Measurements from ENCODE around the gene TPSG1.
"Not testable (repeated sequence)": the region's sequence is repeated elsewhere in the genome, so short reads cannot be mapped to it uniquely, and the experiment has no call there.

Gene TPSG1

GRCh38 chr16:1241081-1241480 lies 16.0 kb upstream of the TPSG1 start:
- H3K18ac ChIP-seq (ENCODE audit: low read length); DNase-seq; H3K36me3 ChIP-seq (ENCODE audit: control insufficient read depth, insufficient read depth, low read length); H2BK15ac ChIP-seq (replicated peaks; ENCODE audit: low read depth); H3K4ac ChIP-seq (ENCODE audit: low read depth, low read length); H3K27ac ChIP-seq (ENCODE audit: low read depth, low read length); H3K4me3 ChIP-seq (ENCODE audit: low read length); H3K4me2 ChIP-seq (ENCODE audit: low read length); H2BK5ac ChIP-seq (ENCODE audit: low read length); H3K23ac ChIP-seq (ENCODE audit: low read length); H3K79me2 ChIP-seq (ENCODE audit: control insufficient read depth, insufficient read depth, low read length); H2AK5ac ChIP-seq (ENCODE audit: low read length); H4K8ac ChIP-seq (ENCODE audit: low read depth, low read length); H4K5ac ChIP-seq (ENCODE audit: low read length); H2BK120ac ChIP-seq (ENCODE audit: low read depth, low read length); H3K79me1 ChIP-seq (ENCODE audit: low read length); H3K56ac ChIP-seq (ENCODE audit: low read length); H3K9ac ChIP-seq (ENCODE audit: low read length); H3K4me1 ChIP-seq (ENCODE audit: control insufficient read depth, low read depth, low read length); H3K27me3 ChIP-seq (ENCODE audit: insufficient read depth, low read length, poor library complexity): not testable (repeated sequence)
- WGBS (ENCODE audit: extremely low coverage, insufficient coverage, low lambda C conversion rate): no CpG with 5 or more reads among the region's 15 CpGs

GRCh38 chr16:1240436-1240835 lies 15.4 kb upstream of the TPSG1 start, which contains the start of gene TPSAB1:
Gene TPSAB1, plus strand, starts transcription at chr16:1240705. Its CDS starts 234 bp downstream, at chr16:1240939.
- H3K36me3 ChIP-seq (ENCODE audit: control insufficient read depth, insufficient read depth, low read length): not testable (repeated sequence)

GRCh38 chr16:1239575-1239974 lies 14.5 kb upstream of the TPSG1 start:
- not testable (repeated sequence) for H3K56ac ChIP-seq (ENCODE audit: low read length); H3K79me1 ChIP-seq (ENCODE audit: low read length); DNase-seq; H3K4me1 ChIP-seq (ENCODE audit: control insufficient read depth, low read depth, low read length); H2AK5ac ChIP-seq (ENCODE audit: low read length); H3K4ac ChIP-seq (ENCODE audit: low read depth, low read length); H3K27ac ChIP-seq (ENCODE audit: low read depth, low read length); H3K18ac ChIP-seq (ENCODE audit: low read length); H2BK15ac ChIP-seq (replicated peaks; ENCODE audit: low read depth); H3K9ac ChIP-seq (ENCODE audit: low read length); H3K27me3 ChIP-seq (ENCODE audit: insufficient read depth, low read length, poor library complexity); H3K36me3 ChIP-seq (ENCODE audit: control insufficient read depth, insufficient read depth, low read length); H2BK120ac ChIP-seq (ENCODE audit: low read depth, low read length); H4K5ac ChIP-seq (ENCODE audit: low read length); H3K79me2 ChIP-seq (ENCODE audit: control insufficient read depth, insufficient read depth, low read length); H4K8ac ChIP-seq (ENCODE audit: low read depth, low read length); H2BK5ac ChIP-seq (ENCODE audit: low read length); H3K23ac ChIP-seq (ENCODE audit: low read length); H3K4me2 ChIP-seq (ENCODE audit: low read length); H3K4me3 ChIP-seq (ENCODE audit: low read length)
- WGBS (ENCODE audit: extremely low coverage, insufficient coverage, low lambda C conversion rate): no CpG with 5 or more reads among the region's 9 CpGs

More at GRCh38 chr16:1240436-1240835, 15.4 kb upstream of the TPSG1 start, which contains the start of gene TPSAB1:
- H3K27ac ChIP-seq (ENCODE audit: low read depth, low read length); H3K4ac ChIP-seq (ENCODE audit: low read depth, low read length); H2AK5ac ChIP-seq (ENCODE audit: low read length); H2BK5ac ChIP-seq (ENCODE audit: low read length); DNase-seq; H2BK15ac ChIP-seq (replicated peaks; ENCODE audit: low read depth); H3K23ac ChIP-seq (ENCODE audit: low read length); H4K5ac ChIP-seq (ENCODE audit: low read length); H3K27me3 ChIP-seq (ENCODE audit: insufficient read depth, low read length, poor library complexity); H3K79me1 ChIP-seq (ENCODE audit: low read length); H3K56ac ChIP-seq (ENCODE audit: low read length); H2BK120ac ChIP-seq (ENCODE audit: low read depth, low read length); H3K4me2 ChIP-seq (ENCODE audit: low read length); H4K8ac ChIP-seq (ENCODE audit: low read depth, low read length); H3K79me2 ChIP-seq (ENCODE audit: control insufficient read depth, insufficient read depth, low read length); H3K4me3 ChIP-seq (ENCODE audit: low read length); H3K4me1 ChIP-seq (ENCODE audit: control insufficient read depth, low read depth, low read length); H3K9ac ChIP-seq (ENCODE audit: low read length); H3K18ac ChIP-seq (ENCODE audit: low read length): not testable (repeated sequence)
- no CpG with 5 or more reads among the region's 12 CpGs for WGBS (ENCODE audit: extremely low coverage, insufficient coverage, low lambda C conversion rate)

GRCh38 chr16:1238909-1239308 lies 13.8 kb upstream of the TPSG1 start:
- not testable (repeated sequence) for H3K79me2 ChIP-seq (ENCODE audit: control insufficient read depth, insufficient read depth, low read length); H4K5ac ChIP-seq (ENCODE audit: low read length); H3K4me2 ChIP-seq (ENCODE audit: low read length); H4K8ac ChIP-seq (ENCODE audit: low read depth, low read length); H3K9ac ChIP-seq (ENCODE audit: low read length); H2BK120ac ChIP-seq (ENCODE audit: low read depth, low read length); H2AK5ac ChIP-seq (ENCODE audit: low read length); H3K27me3 ChIP-seq (ENCODE audit: insufficient read depth, low read length, poor library complexity); H3K36me3 ChIP-seq (ENCODE audit: control insufficient read depth, insufficient read depth, low read length); H2BK5ac ChIP-seq (ENCODE audit: low read length); H3K18ac ChIP-seq (ENCODE audit: low read length); H3K4me3 ChIP-seq (ENCODE audit: low read length); H3K27ac ChIP-seq (ENCODE audit: low read depth, low read length); H2BK15ac ChIP-seq (replicated peaks; ENCODE audit: low read depth); H3K79me1 ChIP-seq (ENCODE audit: low read length); DNase-seq; H3K56ac ChIP-seq (ENCODE audit: low read length); H3K4me1 ChIP-seq (ENCODE audit: control insufficient read depth, low read depth, low read length); H3K23ac ChIP-seq (ENCODE audit: low read length); H3K4ac ChIP-seq (ENCODE audit: low read depth, low read length)
- no CpG with 5 or more reads among the region's 23 CpGs for WGBS (ENCODE audit: extremely low coverage, insufficient coverage, low lambda C conversion rate)

GRCh38 chr16:1237990-1238389 lies 12.9 kb upstream of the TPSG1 start:
- no peak for DNase-seq
- Histone ChIP-seq H3K4me3 (ENCODE audit: low read length) (no peak overlapping the region), H2BK15ac (replicated peaks; ENCODE audit: low read depth) (no peak overlapping the region), H3K36me3 (ENCODE audit: control insufficient read depth, insufficient read depth, low read length) (no peaks in the 10 kb centered on the region), H3K4me1 (ENCODE audit: control insufficient read depth, low read depth, low read length) (no peaks in the 10 kb centered on the region), H3K23ac (ENCODE audit: low read length) (no peak overlapping the region), H4K5ac (ENCODE audit: low read length) (no peak overlapping the region), H2BK5ac (ENCODE audit: low read length) (no peak overlapping the region), H4K8ac (ENCODE audit: low read depth, low read length) (no peak overlapping the region), H3K27ac (ENCODE audit: low read depth, low read length) (no peak overlapping the region), H2AK5ac (ENCODE audit: low read length) (no peak overlapping the region), H3K4ac (ENCODE audit: low read depth, low read length) (no peak overlapping the region), H2BK120ac (ENCODE audit: low read depth, low read length) (no peak overlapping the region), H3K56ac (ENCODE audit: low read length) (no peak overlapping the region), H3K18ac (ENCODE audit: low read length) (no peak overlapping the region), H3K79me1 (ENCODE audit: low read length) (no peaks in the 10 kb centered on the region), H3K9ac (ENCODE audit: low read length) (no peak overlapping the region), H3K79me2 (ENCODE audit: control insufficient read depth, insufficient read depth, low read length) (no peaks in the 10 kb centered on the region), H3K4me2 (ENCODE audit: low read length) (no peak overlapping the region), H3K27me3 (ENCODE audit: insufficient read depth, low read length, poor library complexity) (no peaks in the 10 kb centered on the region)
- WGBS (ENCODE audit: extremely low coverage, insufficient coverage, low lambda C conversion rate): no CpG with 5 or more reads among the region's 9 CpGs

- H3K9ac ChIP-seq (ENCODE audit: low read length); H4K5ac ChIP-seq (ENCODE audit: low read length); H3K4ac ChIP-seq (ENCODE audit: low read depth, low read length); H2AK5ac ChIP-seq (ENCODE audit: low read length); DNase-seq; H2BK15ac ChIP-seq (replicated peaks; ENCODE audit: low read depth); H4K8ac ChIP-seq (ENCODE audit: low read depth, low read length); H3K79me1 ChIP-seq (ENCODE audit: low read length); H3K4me3 ChIP-seq (ENCODE audit: low read length); H2BK120ac ChIP-seq (ENCODE audit: low read depth, low read length); H3K56ac ChIP-seq (ENCODE audit: low read length); H2BK5ac ChIP-seq (ENCODE audit: low read length); H3K36me3 ChIP-seq (ENCODE audit: control insufficient read depth, insufficient read depth, low read length); H3K27me3 ChIP-seq (ENCODE audit: insufficient read depth, low read length, poor library complexity); H3K79me2 ChIP-seq (ENCODE audit: control insufficient read depth, insufficient read depth, low read length); H3K23ac ChIP-seq (ENCODE audit: low read length); H3K27ac ChIP-seq (ENCODE audit: low read depth, low read length); H3K18ac ChIP-seq (ENCODE audit: low read length); H3K4me2 ChIP-seq (ENCODE audit: low read length); H3K4me1 ChIP-seq (ENCODE audit: control insufficient read depth, low read depth, low read length): not testable (repeated sequence)
- no CpG with 5 or more reads among the region's 29 CpGs for WGBS (ENCODE audit: extremely low coverage, insufficient coverage, low lambda C conversion rate)
Observed at GRCh38 chr16:1236659-1237058, 11.6 kb upstream of the TPSG1 start.
